Thymus (tissue), 11 donors: ENCODE data around the gene CNOT2. TPM values are rescaled to one million over a fixed set of nuclear protein-coding genes. Genes with fewer than 3 reads are reported as not detected.

Experiments used
- DNase-seq, 9 donors: peaks; one replicate each; pipeline ENCODE4 v3.0.0-alpha.2; 2013; ENCODE audit warnings: low spot score in 9 of 9, low read depth in 6 of 9, missing footprints in 1 of 9
- H3K27ac ChIP-seq, 2 donors: one replicate each; pipeline ENCODE4 v1.5.1; 2013; ENCODE audit warnings: control low read depth in 1 of 2, low read depth in 1 of 2, low read length in 1 of 2, mild to moderate bottlenecking in 1 of 2, moderate library complexity in 1 of 2
- H3K27me3 ChIP-seq, 2 donors: one replicate each; pipeline ENCODE4 v1.5.1; 2013; ENCODE audit warnings: low read length in 1 of 2; ENCODE audit not compliant: control insufficient read depth in 2 of 2, insufficient read depth in 1 of 2
- H3K36me3 ChIP-seq, 2 donors: one replicate each; pipeline ENCODE4 v1.5.1; 2013; ENCODE audit warnings: low read length in 1 of 2, mild to moderate bottlenecking in 1 of 2, moderate library complexity in 1 of 2; ENCODE audit not compliant: control insufficient read depth in 2 of 2, insufficient read depth in 2 of 2
- H3K4me1 ChIP-seq, 2 donors: one replicate each; pipeline ENCODE4 v1.5.1; 2013; ENCODE audit warnings: low read length in 2 of 2; ENCODE audit not compliant: control insufficient read depth in 2 of 2, insufficient read depth in 2 of 2
- H3K4me3 ChIP-seq, 2 donors: one replicate each; pipeline ENCODE4 v1.5.1; 2013; ENCODE audit warnings: low read length in 2 of 2, control low read depth in 1 of 2, mild to moderate bottlenecking in 1 of 2
- H3K9me3 ChIP-seq, 2 donors: one replicate each; pipeline ENCODE4 v1.5.1; 2013; ENCODE audit warnings: low read length in 1 of 2, mild to moderate bottlenecking in 1 of 2; ENCODE audit not compliant: control insufficient read depth in 2 of 2, insufficient read depth in 1 of 2
- WGBS: extraction: QIAGEN DNeasy Blood & Tissue Kit; methylation state at CpG from one replicate; pipeline ENCODE4 v1.1.7; 2013; 5-methylcytosine and 5-hydroxymethylcytosine counted together
- polyA plus RNA-seq: library from polyadenylated mRNA; stranded (reverse); fragments of 200-250 nt; gene quantifications from one replicate; pipeline ENCODE4 v1.2.3, GENCODE V29; 2013
- total RNA-seq: library from RNA; stranded (reverse); fragments of 120-200 nt; gene quantifications from one replicate; pipeline ENCODE4 v1.2.4, GENCODE V29; 2013
- donor health status: healthy.

CNOT2 gene
- total and polyA plus RNA-seq, 2 donors: 54.6 to 124 TPM

GRCh38 chr12:70306676-70307075, 63.4 kb downstream of the CNOT2 start:
- H3K36me3 ChIP-seq: peaks cover 0 to 10% of the 10 kb centered on the region in 2 donors
- no peaks in the 10 kb centered on the region for H3K27me3 ChIP-seq
- peaks cover 0 to 3% of the 10 kb centered on the region in 2 donors for H3K4me1 ChIP-seq
- no peak overlapping the region for H3K4me3 ChIP-seq
- 97% methylated on average over 3 of the region's 3 CpGs for WGBS
- DNase-seq: no peak
- H3K9me3 ChIP-seq: peaks cover 0 to 14% of the 10 kb centered on the region in 2 donors
- H3K27ac ChIP-seq: no peak overlapping the region

DNA sequence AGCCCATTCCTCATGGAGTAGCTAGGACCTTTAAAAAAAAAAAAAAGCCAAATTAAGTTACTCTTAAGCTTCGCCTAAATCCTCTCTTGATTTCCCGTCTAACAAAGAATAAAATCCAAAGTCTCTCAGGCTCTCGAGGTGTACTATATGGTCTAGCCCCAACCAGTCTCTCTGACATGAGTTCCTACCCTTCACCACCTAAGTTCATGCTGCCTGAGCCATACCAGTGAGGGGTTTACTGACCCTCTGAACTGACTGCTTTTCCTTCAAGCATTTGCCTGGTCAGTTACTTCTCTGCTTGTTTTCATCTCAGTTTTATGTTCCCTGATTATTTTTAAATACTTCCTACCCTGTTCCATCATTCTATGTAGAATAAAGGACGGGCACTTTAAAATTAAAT, 64.6 kb downstream of the CNOT2 start:
- no peaks in the 10 kb centered on the region for H3K27me3 ChIP-seq
- H3K4me1 ChIP-seq: peaks cover 0 to 3% of the 10 kb centered on the region in 2 donors
- no peak overlapping the region for H3K4me3 ChIP-seq
- no peak overlapping the region for H3K27ac ChIP-seq
- H3K9me3 ChIP-seq: peaks cover 0 to 14% of the 10 kb centered on the region in 2 donors
- DNase-seq: no peak
- peaks cover 0 to 10% of the 10 kb centered on the region in 2 donors for H3K36me3 ChIP-seq
- 97% methylated on average over 4 of the region's 4 CpGs for WGBS

DNA sequence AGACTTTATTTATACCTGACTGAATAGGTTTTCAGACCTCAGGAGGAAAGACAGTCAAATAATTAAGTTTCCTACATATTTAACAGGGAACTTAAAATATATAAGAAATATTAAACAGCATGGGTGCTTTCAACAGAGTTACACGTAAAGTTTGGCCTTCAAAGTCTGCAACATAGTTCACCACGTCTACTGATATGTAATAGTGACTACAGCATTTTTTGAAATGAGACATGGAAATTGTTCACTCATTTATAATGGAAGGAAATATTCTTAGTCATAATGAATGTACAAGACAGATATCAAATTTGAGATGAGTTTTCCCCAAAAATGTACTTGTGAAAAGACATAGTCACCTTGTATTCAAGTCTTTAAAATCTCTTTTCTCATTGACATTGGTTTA, 66.1 kb downstream of the CNOT2 start:
- Histone ChIP-seq H3K27ac (no peak overlapping the region), H3K4me3 (no peak overlapping the region), H3K4me1 (peaks cover 0 to 3% of the 10 kb centered on the region in 2 donors), H3K27me3 (no peaks in the 10 kb centered on the region), H3K9me3 (peaks cover 0 to 9% of the 10 kb centered on the region in 2 donors), H3K36me3 (peaks cover 0 to 9% of the 10 kb centered on the region in 2 donors)
- DNase-seq: no peak
- WGBS: 97% methylated on average over 2 of the region's 2 CpGs

GRCh38 chr12:70314145-70314544, 70.9 kb downstream of the CNOT2 start:
- no peaks in the 10 kb centered on the region for H3K9me3 ChIP-seq

DNA sequence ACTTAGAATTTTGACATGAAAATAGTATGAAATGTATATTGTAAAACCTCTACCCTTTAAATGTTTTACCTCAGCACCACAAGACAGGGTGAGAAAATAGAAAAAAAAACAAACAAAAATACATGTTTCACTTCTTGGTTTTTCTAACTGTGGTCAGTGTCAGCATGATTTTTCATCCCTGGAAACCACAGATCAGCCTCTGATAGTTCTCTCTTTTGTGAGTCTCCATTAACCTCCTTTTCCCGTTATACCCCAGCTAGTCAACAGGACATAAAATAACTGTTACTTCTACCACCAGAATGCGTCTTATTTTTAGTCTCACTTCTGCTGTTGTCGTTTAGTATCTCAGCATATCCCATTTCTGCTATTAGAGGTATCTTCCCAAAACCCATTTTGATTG, 74.5 kb downstream of the CNOT2 start:
- peak in 1 of 9 donors; percentile 24 for DNase-seq
- Histone ChIP-seq H3K27me3 (no peaks in the 10 kb centered on the region), H3K9me3 (no peaks in the 10 kb centered on the region), H3K36me3 (peaks cover 0 to 8% of the 10 kb centered on the region in 2 donors), H3K4me1 (no peaks in the 10 kb centered on the region), H3K4me3 (no peak overlapping the region), H3K27ac (no peak overlapping the region)
- 39% methylated on average over 3 of the region's 3 CpGs for WGBS

More at GRCh38 chr12:70314145-70314544, 70.9 kb downstream of the CNOT2 start:
- H3K27me3 ChIP-seq: no peaks in the 10 kb centered on the region
- peaks cover 0 to 5% of the 10 kb centered on the region in 2 donors for H3K36me3 ChIP-seq
- no peak for DNase-seq
- H3K27ac ChIP-seq: no peak overlapping the region
- H3K4me1 ChIP-seq: no peaks in the 10 kb centered on the region
- H3K4me3 ChIP-seq: no peak overlapping the region

DNA sequence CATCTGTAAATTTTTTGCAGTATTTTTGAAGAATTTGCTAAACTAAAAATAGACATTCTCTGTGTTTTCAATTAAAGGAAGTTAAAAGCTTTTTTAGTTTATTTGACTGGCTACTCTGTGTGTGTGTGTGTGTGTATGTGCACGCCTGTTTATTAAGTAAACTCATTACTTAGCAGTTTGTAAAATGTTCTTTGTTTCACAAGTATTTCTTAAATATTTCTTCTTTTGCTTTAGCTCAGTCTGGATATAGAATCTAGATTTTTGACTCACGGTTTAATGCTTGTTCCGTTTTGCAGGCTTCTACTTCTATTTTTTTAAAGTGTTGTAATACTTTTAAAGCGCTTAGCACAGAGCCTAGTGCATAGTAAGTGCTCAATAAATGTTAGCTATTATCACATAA, 76.4 kb downstream of the CNOT2 start:
- no peaks in the 10 kb centered on the region for H3K27me3 ChIP-seq
- no peak overlapping the region for H3K4me3 ChIP-seq
- H3K9me3 ChIP-seq: no peaks in the 10 kb centered on the region
- no peaks in the 10 kb centered on the region for H3K4me1 ChIP-seq
- WGBS: 95% methylated on average over 4 of the region's 4 CpGs
- peaks cover 4 to 19% of the 10 kb centered on the region in 2 donors for H3K36me3 ChIP-seq
- DNase-seq: no peak
- H3K27ac ChIP-seq: no peak overlapping the region

- WGBS: 98% methylated on average over 2 of the region's 2 CpGs
- no peaks in the 10 kb centered on the region for H3K27me3 ChIP-seq
- no peaks in the 10 kb centered on the region for H3K9me3 ChIP-seq
- no peak overlapping the region for H3K27ac ChIP-seq
- DNase-seq: no peak
- H3K4me3 ChIP-seq: no peak overlapping the region
- H3K36me3 ChIP-seq: peaks cover 6 to 22% of the 10 kb centered on the region in 2 donors
- H3K4me1 ChIP-seq: no peaks in the 10 kb centered on the region
Measured at GRCh38 chr12:70321191-70321590, 78.0 kb downstream of the CNOT2 start.

DNA sequence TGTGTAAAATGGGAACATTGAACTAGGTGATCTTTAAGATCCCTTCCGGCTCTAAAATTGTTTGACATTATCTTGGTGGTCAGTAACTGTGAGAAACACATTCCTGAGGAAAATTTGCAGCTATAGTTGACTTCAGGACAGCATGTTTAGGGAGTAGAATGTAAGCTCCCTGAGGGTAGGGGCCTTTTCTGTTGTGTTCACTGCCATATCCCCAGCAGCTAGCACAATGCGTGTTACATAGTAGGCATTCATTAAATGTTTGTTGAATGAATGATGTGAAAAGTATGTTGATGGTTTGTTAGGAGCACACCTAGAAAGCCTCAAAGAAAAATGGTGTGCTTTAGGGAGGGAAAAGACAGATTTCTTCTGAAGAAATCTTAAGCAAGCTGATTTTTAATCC, 84.3 kb downstream of the CNOT2 start:
- DNase-seq: no peak
- no peaks in the 10 kb centered on the region for H3K27me3 ChIP-seq
- H3K4me3 ChIP-seq: no peak overlapping the region
- H3K9me3 ChIP-seq: no peaks in the 10 kb centered on the region
- H3K27ac ChIP-seq: no peak overlapping the region
- peaks cover 6 to 19% of the 10 kb centered on the region in 2 donors for H3K36me3 ChIP-seq
- H3K4me1 ChIP-seq: no peaks in the 10 kb centered on the region
- 99% methylated on average over 2 of the region's 2 CpGs for WGBS

GRCh38 chr12:70329728-70330127, 86.5 kb downstream of the CNOT2 start:
- Histone ChIP-seq H3K4me1 (no peaks in the 10 kb centered on the region), H3K9me3 (no peaks in the 10 kb centered on the region), H3K4me3 (no peak overlapping the region), H3K27ac (no peak overlapping the region), H3K27me3 (no peaks in the 10 kb centered on the region), H3K36me3 (peaks cover under 1 to 7% of the 10 kb centered on the region in 2 donors)
- DNase-seq: no peak
- 98% methylated on average over 3 of the region's 3 CpGs for whole genome bisulfite sequencing

DNA sequence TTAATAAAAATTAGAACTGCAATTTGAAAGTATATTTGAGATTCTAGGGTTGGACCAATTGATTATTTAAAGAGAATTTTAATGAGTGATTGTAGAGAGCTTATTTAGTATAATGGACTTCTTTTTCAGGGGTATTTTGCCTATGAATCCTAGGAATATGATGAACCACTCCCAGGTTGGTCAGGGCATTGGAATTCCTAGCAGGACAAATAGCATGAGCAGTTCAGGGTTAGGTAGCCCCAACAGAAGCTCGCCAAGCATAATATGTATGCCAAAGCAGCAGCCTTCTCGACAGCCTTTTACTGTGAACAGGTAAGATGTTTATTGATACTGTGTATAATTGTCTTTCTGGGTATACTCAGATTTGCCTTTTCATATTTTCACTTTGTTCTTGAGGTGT, 86.9 kb downstream of the CNOT2 start:
- no peak overlapping the region for H3K27ac ChIP-seq
- no peaks in the 10 kb centered on the region for H3K27me3 ChIP-seq
- H3K36me3 ChIP-seq: peaks cover 0 to 11% of the 10 kb centered on the region in 2 donors
- no peak for DNase-seq
- H3K4me1 ChIP-seq: no peaks in the 10 kb centered on the region
- H3K4me3 ChIP-seq: no peak overlapping the region
- H3K9me3 ChIP-seq: no peaks in the 10 kb centered on the region
- WGBS: 100% methylated on average over 2 of the region's 2 CpGs
